IMR-90 (cell line): Measurements from ENCODE around the gene SLC38A6. TPM values are rescaled to one million over a fixed set of nuclear protein-coding genes. Genes with fewer than 3 reads are reported as not detected.

Experiments
- ATAC-seq: fragments of 200-7000 bp; cut with Tn5 transposase; 2 replicates; pipeline ENCODE4 v1.9.1; 2020; ENCODE audit warnings: low read depth, mild to moderate bottlenecking, moderate library complexity
- BruUV-seq: library from RNA; stranded (reverse); fragments of 400-500 nt; replicated peaks from 2 replicates; lab custom pipeline; 2021; lab: Mats Ljungman, UMichigan
- CTCF ChIA-PET: fragments of 300-600 bp; formaldehyde crosslinking; extraction: SDS; loops from one replicate; lab custom pipeline; 2021; ENCODE audit warnings: antibody characterized with exemption; lab: Yijun Ruan, JAX
- POLR2A ChIA-PET: fragments of 300-600 bp; sonication (Branson Sonifier 250); formaldehyde crosslinking; loops from one replicate; lab custom pipeline; 2022; ENCODE audit warnings: antibody characterized with exemption; ENCODE audit not compliant: unreplicated experiment; lab: Charles Lee
- DNase-seq: peaks from one replicate; pipeline ENCODE4 v3.0.0; 2013
- H2AFZ ChIP-seq: replicated peaks from 2 replicates; pipeline ENCODE3; 2013; ENCODE audit warnings: low read length, mild to moderate bottlenecking; ENCODE audit not compliant: poor library complexity
- H2AK5ac ChIP-seq: 2 replicates; pipeline ENCODE4 v1.6.1; 2013; ENCODE audit warnings: low read depth, low read length, inconsistent platforms
- H2AK9ac ChIP-seq: replicated peaks from 2 replicates; pipeline ENCODE3; 2013; ENCODE audit warnings: mild to moderate bottlenecking, low read depth, low read length, moderate library complexity; ENCODE audit not compliant: poor library complexity
- H2BK120ac ChIP-seq: 2 replicates; pipeline ENCODE4 v1.6.1; 2013; ENCODE audit warnings: low read depth, low read length, inconsistent platforms
- H2BK15ac ChIP-seq: 3 replicates; pipeline ENCODE4 v1.6.1; 2013; ENCODE audit warnings: low read depth, low read length, inconsistent platforms
- H2BK20ac ChIP-seq: 2 replicates; pipeline ENCODE4 v1.6.1; 2013; ENCODE audit warnings: low read depth, mild to moderate bottlenecking, inconsistent platforms, low read length, moderate library complexity
- H2BK5ac ChIP-seq: 2 replicates; pipeline ENCODE4 v1.6.1; 2013; ENCODE audit warnings: mild to moderate bottlenecking, low read depth, low read length, inconsistent platforms; ENCODE audit not compliant: poor library complexity, severe bottlenecking
- H3K14ac ChIP-seq: replicated peaks from 2 replicates; pipeline ENCODE4 v1.6.1; 2013; ENCODE audit warnings: low read depth, low read length, inconsistent platforms
- H3K18ac ChIP-seq: 2 replicates; pipeline ENCODE4 v1.6.1; 2013; ENCODE audit warnings: low read depth, low read length, control low read depth
- H3K23ac ChIP-seq: 2 replicates; pipeline ENCODE4 v1.6.1; 2013; ENCODE audit warnings: low read depth, low read length, inconsistent platforms
- H3K27ac ChIP-seq: 2 replicates; pipeline ENCODE4 v1.5.1; 2013; ENCODE audit warnings: mild to moderate bottlenecking, control low read depth, low read length; ENCODE audit not compliant: insufficient read depth
- H3K27me3 ChIP-seq: 2 replicates; pipeline ENCODE4 v1.6.1; 2013; ENCODE audit warnings: low read length; ENCODE audit not compliant: control insufficient read depth, insufficient read depth
- H3K36me3 ChIP-seq: 2 replicates; pipeline ENCODE4 v1.6.1; 2013; ENCODE audit warnings: low read length, mixed read lengths; ENCODE audit not compliant: control insufficient read depth, insufficient read depth
- H3K4ac ChIP-seq: 2 replicates; pipeline ENCODE4 v1.6.1; 2013; ENCODE audit warnings: low read depth, low read length, inconsistent platforms
- H3K4me1 ChIP-seq: 2 replicates; pipeline ENCODE4 v1.6.1; 2013; ENCODE audit warnings: low read length, mixed read lengths; ENCODE audit not compliant: control insufficient read depth, insufficient read depth
- H3K4me2 ChIP-seq: 2 replicates; pipeline ENCODE4 v1.6.1; 2013; ENCODE audit warnings: low read depth, mild to moderate bottlenecking, control low read depth, low read length, moderate library complexity
- H3K4me3 ChIP-seq: 2 replicates; pipeline ENCODE4 v1.5.1; 2013; ENCODE audit warnings: low read depth, mild to moderate bottlenecking, control low read depth, low read length, moderate library complexity; ENCODE audit not compliant: insufficient read depth
- H3K56ac ChIP-seq: 2 replicates; pipeline ENCODE4 v1.6.1; 2013; ENCODE audit warnings: low read length, inconsistent platforms; ENCODE audit not compliant: insufficient read depth; ENCODE audit errors: extremely low read depth
- H3K79me1 ChIP-seq, 2 experiments: 2 replicates each; pipeline ENCODE4 v1.6.1; 2013; ENCODE audit warnings: low read length in 2 of 2, inconsistent platforms in 1 of 2, low read depth in 1 of 2
- H3K9ac ChIP-seq: 2 replicates; pipeline ENCODE4 v1.6.1; 2013; ENCODE audit warnings: low read depth, low read length, control low read depth
- H3K9me1 ChIP-seq: 2 replicates; pipeline ENCODE4 v1.6.1; 2013; ENCODE audit warnings: low read length, inconsistent platforms; ENCODE audit not compliant: insufficient read depth
- H3K9me3 ChIP-seq: 2 replicates; pipeline ENCODE4 v1.6.1; 2013; ENCODE audit warnings: low read length; ENCODE audit not compliant: control insufficient read depth, insufficient read depth
- H4K20me1 ChIP-seq: 2 replicates; pipeline ENCODE4 v1.6.1; 2013; ENCODE audit warnings: low read length, inconsistent platforms; ENCODE audit not compliant: insufficient read depth
- H4K5ac ChIP-seq: 2 replicates; pipeline ENCODE4 v1.6.1; 2013; ENCODE audit warnings: mild to moderate bottlenecking, low read depth, low read length, control low read depth
- H4K8ac ChIP-seq, 2 experiments: 2 replicates each; pipeline ENCODE4 v1.6.1; 2013; ENCODE audit warnings: low read depth in 2 of 2, low read length in 2 of 2, control low read depth in 1 of 2, inconsistent platforms in 1 of 2
- H4K91ac ChIP-seq: 2 replicates; pipeline ENCODE4 v1.6.1; 2013; ENCODE audit warnings: low read depth, low read length, inconsistent platforms; ENCODE audit not compliant: insufficient read depth
- CHD1 ChIP-seq: IDR thresholded peaks from 2 replicates; pipeline ENCODE4 v1.6.1; 2012; ENCODE audit warnings: low read depth, low read length, improper control_type of control experiment
- MAZ ChIP-seq: IDR thresholded peaks from 2 replicates; pipeline ENCODE4 v1.6.1; 2012; ENCODE audit warnings: low read depth, mild to moderate bottlenecking, low read length, improper control_type of control experiment, moderate library complexity, borderline replicate concordance
- RAD21 ChIP-seq: IDR thresholded peaks from 2 replicates; pipeline ENCODE4 v1.6.1; 2012; ENCODE audit warnings: low read length, improper control_type of control experiment
- RFX5 ChIP-seq: IDR thresholded peaks from 2 replicates; pipeline ENCODE4 v1.8.0; 2012; ENCODE audit warnings: low read depth, mild to moderate bottlenecking, low read length, moderate library complexity
- SMC3 ChIP-seq: fragments of 150-350 bp; IDR thresholded peaks from 2 replicates; pipeline ENCODE4 v1.6.1; 2016; ENCODE audit warnings: low read depth, mild to moderate bottlenecking, antibody characterized with exemption, low read length, moderate library complexity
- WGBS, 2 experiments: methylation state at CpG; one replicate each; pipeline versions ENCODE4 v1.1.5 to v1.1.7; 2013; ENCODE audit warnings: missing lambda C conversion rate in 2 of 2; ENCODE audit not compliant: insufficient read length in 1 of 2; ENCODE audit errors: extremely low coverage in 2 of 2; 5-methylcytosine and 5-hydroxymethylcytosine counted together
- dilution Hi-C: fragments of 300-500 bp; cut with HindIII; formaldehyde crosslinking; loops from one replicate; pipeline ENCODE4 v1.14.3; 2018; ENCODE audit warnings: low sequenced_read_pairs; ENCODE audit not compliant: unreplicated experiment
- in situ Hi-C: fragments of 300-500 bp; cut with MboI; formaldehyde crosslinking; loops from 3 replicates; pipeline ENCODE4 v1.14.3; 2019; ENCODE audit warnings: low sequenced_read_pairs, inconsistent platforms, mixed read lengths
- intact Hi-C: fragments of 100-400 bp; cut with micrococcal nuclease; formaldehyde crosslinking; loops from 2 replicates; pipeline ENCODE4 v1.10.0; 2022
- polyA plus RNA-seq, 3 experiments: library from polyadenylated mRNA; depleted of rRNA; stranded (reverse); fragments of >200 nt; gene quantifications; 2 replicates each; pipeline ENCODE4 v1.2.3, GENCODE V29; 2012; ENCODE audit warnings: low replicate concordance in 1 of 3
- total RNA-seq: library from RNA; depleted of rRNA; stranded (reverse); fragments of >200 nt; gene quantifications from 2 replicates; pipeline ENCODE4 v1.2.3, GENCODE V29; 2012
- TF ChIP-seq, protein P1 (sequence below): conservative IDR thresholded peaks from 2 replicates; pipeline ENCODE4 v1.5.1; 2012; ENCODE audit warnings: mild to moderate bottlenecking, low read depth, low read length, improper control_type of control experiment

The SLC38A6 gene
- total and polyA plus RNA-seq, 2 of the 4 experiments (the other 2 are of a cell fraction): 15.5 to 18.3 TPM

DNA sequence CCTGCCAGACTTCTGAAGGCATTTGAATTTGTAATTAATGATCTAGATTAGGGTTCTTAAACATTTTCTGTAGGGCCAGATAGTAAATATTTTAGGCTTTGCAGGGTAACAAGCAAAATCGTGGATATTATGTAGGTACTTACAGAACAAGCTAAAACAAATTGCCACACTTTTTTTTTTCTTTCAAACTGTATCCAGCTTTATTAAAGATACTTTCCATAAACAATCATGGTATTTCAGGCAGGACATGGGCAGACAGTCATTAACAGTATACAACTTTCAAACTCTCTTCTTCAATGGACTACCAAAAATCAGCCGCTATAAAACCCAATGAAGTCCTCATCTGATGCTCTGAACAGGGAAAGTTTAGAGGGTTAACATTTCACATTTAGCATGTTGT is 9.8 kb upstream of the SLC38A6 start:
- Histone ChIP-seq H3K9me3 (no peaks in the 10 kb centered on the region), H3K27ac (no peak overlapping the region), H3K18ac (no peak overlapping the region), H4K5ac (no peak overlapping the region), H4K20me1 (no peaks in the 10 kb centered on the region), H3K4me3 (no peak overlapping the region), H2AK5ac (no peak overlapping the region), H2AK9ac (no peak overlapping the region), H3K23ac (no peak overlapping the region), H2AFZ (no peak overlapping the region), H4K91ac (no peak overlapping the region), H3K9me1 (0 out of 2 replicates have a peak, but pooled peaks cover 3% of the 10 kb centered on the region), H4K8ac (no peak overlapping the region), H3K4me2 (no peak overlapping the region), H2BK5ac (no peak overlapping the region), H3K9ac (no peak overlapping the region), H2BK20ac (no peak overlapping the region), H2BK120ac (no peak overlapping the region), H2BK15ac (no peak overlapping the region), H3K36me3 (peaks cover 8% of the 10 kb centered on the region), H3K79me1 (peaks cover 8 to 17% of the 10 kb centered on the region in 2 experiments; a peak in 2 of 4 replicates), H3K56ac (no peak overlapping the region), H3K4ac (no peak overlapping the region), H3K14ac (no peak overlapping the region), H3K27me3 (no peaks in the 10 kb centered on the region), H3K4me1 (peaks cover 3% of the 10 kb centered on the region; the same call in 1 of the 2 replicates)
- DNase-seq (no peak), ATAC-seq (no peak)
- intact Hi-C loops: no loop called here
- in situ Hi-C loops: no loop called here
- no TSS peak for BruUV-seq
- TF ChIP-seq, protein P1, sequence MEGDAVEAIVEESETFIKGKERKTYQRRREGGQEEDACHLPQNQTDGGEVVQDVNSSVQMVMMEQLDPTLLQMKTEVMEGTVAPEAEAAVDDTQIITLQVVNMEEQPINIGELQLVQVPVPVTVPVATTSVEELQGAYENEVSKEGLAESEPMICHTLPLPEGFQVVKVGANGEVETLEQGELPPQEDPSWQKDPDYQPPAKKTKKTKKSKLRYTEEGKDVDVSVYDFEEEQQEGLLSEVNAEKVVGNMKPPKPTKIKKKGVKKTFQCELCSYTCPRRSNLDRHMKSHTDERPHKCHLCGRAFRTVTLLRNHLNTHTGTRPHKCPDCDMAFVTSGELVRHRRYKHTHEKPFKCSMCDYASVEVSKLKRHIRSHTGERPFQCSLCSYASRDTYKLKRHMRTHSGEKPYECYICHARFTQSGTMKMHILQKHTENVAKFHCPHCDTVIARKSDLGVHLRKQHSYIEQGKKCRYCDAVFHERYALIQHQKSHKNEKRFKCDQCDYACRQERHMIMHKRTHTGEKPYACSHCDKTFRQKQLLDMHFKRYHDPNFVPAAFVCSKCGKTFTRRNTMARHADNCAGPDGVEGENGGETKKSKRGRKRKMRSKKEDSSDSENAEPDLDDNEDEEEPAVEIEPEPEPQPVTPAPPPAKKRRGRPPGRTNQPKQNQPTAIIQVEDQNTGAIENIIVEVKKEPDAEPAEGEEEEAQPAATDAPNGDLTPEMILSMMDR: no peak
- no peak for TF ChIP-seq CHD1
- TF ChIP-seq RFX5: no peak
- no peak for TF ChIP-seq SMC3
- TF ChIP-seq MAZ: no peak
- TF ChIP-seq RAD21: no peak
- ChIA-PET POLR2A (no interaction called here), CTCF (interaction anchor here (0.6 kb wide), 1 partner anchor 131 kb away, joined by 3 read pairs; no protein-coding TSS in a partner anchor)
- WGBS, 2 experiments: no CpG with 5 or more reads among the region's 2 CpGs
- dilution Hi-C loops: no loop called here
